Measurements from ENCODE around the gene RFC4. TPM values are rescaled to one million over a fixed set of nuclear protein-coding genes. Genes with fewer than 3 reads are reported as not detected.
"Not testable (repeated sequence)": the region's sequence is repeated elsewhere in the genome, so short reads cannot be mapped to it uniquely, and the experiment has no call there.

The RFC4 gene
- total and polyA plus RNA-seq, 2 of the 4 experiments (the other 2 are of a cell fraction) = 19.5 to 27.9 TPM

DNA sequence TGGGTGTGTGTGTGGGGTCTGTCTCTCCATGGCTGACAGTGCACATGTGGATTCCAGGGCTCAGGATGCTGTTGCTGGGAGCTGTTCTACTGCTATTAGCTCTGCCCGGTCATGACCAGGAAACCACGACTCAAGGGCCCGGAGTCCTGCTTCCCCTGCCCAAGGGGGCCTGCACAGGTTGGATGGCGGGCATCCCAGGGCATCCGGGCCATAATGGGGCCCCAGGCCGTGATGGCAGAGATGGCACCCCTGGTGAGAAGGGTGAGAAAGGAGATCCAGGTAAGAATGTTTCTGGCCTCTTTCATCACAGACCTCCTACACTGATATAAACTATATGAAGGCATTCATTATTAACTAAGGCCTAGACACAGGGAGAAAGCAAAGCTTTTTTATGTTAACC, 46.7 kb upstream of the RFC4 start:
- Histone ChIP-seq H3K9ac (ENCODE audit: low read depth, low read length) (no peak overlapping the region), H3K4me1 (ENCODE audit: control insufficient read depth, insufficient read depth, low read length) (no peaks in the 10 kb centered on the region), H3K56ac (ENCODE audit: extremely low read depth, insufficient read depth, low read length) (no peak overlapping the region), H3K79me1 (ENCODE audit: low read depth in 1 of 2, low read length in 2 of 2) (no peaks in the 10 kb centered on the region), H3K14ac (replicated peaks; ENCODE audit: low read depth, low read length) (no peak overlapping the region), H3K18ac (ENCODE audit: low read depth, low read length) (no peak overlapping the region), H2BK120ac (ENCODE audit: low read depth, low read length) (no peak overlapping the region), H3K27ac (ENCODE audit: insufficient read depth, low read length) (no peak overlapping the region), H3K9me3 (ENCODE audit: control insufficient read depth, insufficient read depth, low read length) (no peaks in the 10 kb centered on the region), H3K23ac (ENCODE audit: low read depth, low read length) (no peak overlapping the region), H2BK15ac (ENCODE audit: low read depth, low read length) (no peak overlapping the region), H2BK20ac (ENCODE audit: low read depth, low read length) (no peak overlapping the region), H3K36me3 (ENCODE audit: control insufficient read depth, insufficient read depth, low read length) (no peaks in the 10 kb centered on the region), H4K20me1 (ENCODE audit: insufficient read depth, low read length) (no peaks in the 10 kb centered on the region), H4K91ac (ENCODE audit: insufficient read depth, low read depth, low read length) (no peak overlapping the region), H2BK5ac (ENCODE audit: low read depth, low read length, poor library complexity, severe bottlenecking) (no peak overlapping the region), H3K9me1 (ENCODE audit: insufficient read depth, low read length) (no peaks in the 10 kb centered on the region), H3K4ac (ENCODE audit: low read depth, low read length) (no peak overlapping the region), H2AK9ac (replicated peaks; ENCODE audit: low read depth, low read length, poor library complexity) (no peak overlapping the region), H3K27me3 (ENCODE audit: control insufficient read depth, insufficient read depth, low read length) (peaks cover 15% of the 10 kb centered on the region), H3K4me2 (ENCODE audit: low read depth, low read length) (no peak overlapping the region), H2AK5ac (ENCODE audit: low read depth, low read length) (no peak overlapping the region), H4K5ac (ENCODE audit: low read depth, low read length) (no peak overlapping the region), H2AFZ (replicated peaks; ENCODE audit: low read length, poor library complexity) (no peak overlapping the region), H3K4me3 (ENCODE audit: insufficient read depth, low read depth, low read length) (no peak overlapping the region), H4K8ac (ENCODE audit: low read depth in 2 of 2, low read length in 2 of 2) (no peak overlapping the region)
- DNase-seq = no peak
- in situ Hi-C loops (cut with MboI; ENCODE audit: low sequenced_read_pairs) = no loop called here
- CTCF ChIA-PET = interaction anchor here (0.6 kb wide), 1 partner anchor 41 kb away, joined by 3 read pairs; no protein-coding TSS in a partner anchor
- POLR2A ChIA-PET (ENCODE audit: unreplicated experiment) = interaction anchor here (0.5 kb wide), 1 partner anchor 312 kb away, joined by 9 read pairs; no protein-coding TSS in a partner anchor
- ATAC-seq (ENCODE audit: low read depth) = no peak
- intact Hi-C loops (cut with micrococcal nuclease) = no loop called here
- no peak for TF ChIP-seq RCOR1 (IDR thresholded peaks at IDR 0.05; ENCODE audit: insufficient replicate concordance, low read length)
- TF ChIP-seq MXI1 (IDR thresholded peaks at IDR 0.05; ENCODE audit: borderline replicate concordance, low read depth, low read length) = no peak
- no peak for TF ChIP-seq CEBPB (IDR thresholded peaks at IDR 0.05; ENCODE audit: low read depth, low read length)
- BruUV-seq (replicated peaks) = no TSS peak
- WGBS, 2 experiments (ENCODE audit: extremely low coverage in 2 of 2, insufficient read length in 1 of 2) = no CpG with 5 or more reads among the region's 6 CpGs
- dilution Hi-C loops (cut with HindIII; ENCODE audit: low sequenced_read_pairs, unreplicated experiment) = no loop called here

DNA sequence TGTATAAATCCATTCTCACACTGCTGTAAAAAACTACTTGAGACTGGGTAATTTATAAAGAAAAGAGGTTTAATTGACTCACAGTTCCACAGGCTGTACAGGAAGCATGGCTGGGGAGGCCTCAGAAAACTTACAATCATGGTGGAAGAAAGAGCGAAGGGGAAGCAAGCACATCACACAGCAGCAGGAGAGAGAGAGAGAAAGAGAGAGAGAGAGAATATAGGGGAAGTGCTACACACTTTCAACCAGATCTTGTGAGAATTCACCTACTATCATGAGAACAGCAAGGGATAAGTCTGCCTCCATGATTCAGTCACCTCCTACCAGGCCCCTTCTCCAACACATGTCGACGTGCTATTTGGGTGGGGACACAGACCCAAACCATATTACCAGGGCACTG, 45.6 kb upstream of the RFC4 start:
- H2AK9ac ChIP-seq (replicated peaks; ENCODE audit: low read depth, low read length, poor library complexity); H3K4ac ChIP-seq (ENCODE audit: low read depth, low read length); ATAC-seq (ENCODE audit: low read depth); dilution Hi-C loops (cut with HindIII; ENCODE audit: low sequenced_read_pairs, unreplicated experiment); H3K4me1 ChIP-seq (ENCODE audit: control insufficient read depth, insufficient read depth, low read length); H4K8ac ChIP-seq (ENCODE audit: low read depth in 2 of 2, low read length in 2 of 2); H3K56ac ChIP-seq (ENCODE audit: extremely low read depth, insufficient read depth, low read length); H3K18ac ChIP-seq (ENCODE audit: low read depth, low read length); H4K91ac ChIP-seq (ENCODE audit: insufficient read depth, low read depth, low read length); H3K9ac ChIP-seq (ENCODE audit: low read depth, low read length); intact Hi-C loops (cut with micrococcal nuclease); H4K5ac ChIP-seq (ENCODE audit: low read depth, low read length); H4K20me1 ChIP-seq (ENCODE audit: insufficient read depth, low read length); DNase-seq; in situ Hi-C loops (cut with MboI; ENCODE audit: low sequenced_read_pairs); POLR2A ChIA-PET (ENCODE audit: unreplicated experiment); H2AFZ ChIP-seq (replicated peaks; ENCODE audit: low read length, poor library complexity); H3K4me2 ChIP-seq (ENCODE audit: low read depth, low read length); BruUV-seq (replicated peaks); H2AK5ac ChIP-seq (ENCODE audit: low read depth, low read length); H3K27ac ChIP-seq (ENCODE audit: insufficient read depth, low read length); CTCF ChIA-PET; H3K4me3 ChIP-seq (ENCODE audit: insufficient read depth, low read depth, low read length); H2BK20ac ChIP-seq (ENCODE audit: low read depth, low read length); H3K36me3 ChIP-seq (ENCODE audit: control insufficient read depth, insufficient read depth, low read length); H3K79me1 ChIP-seq (ENCODE audit: low read depth in 1 of 2, low read length in 2 of 2); H2BK120ac ChIP-seq (ENCODE audit: low read depth, low read length); H3K9me3 ChIP-seq (ENCODE audit: control insufficient read depth, insufficient read depth, low read length); H3K23ac ChIP-seq (ENCODE audit: low read depth, low read length); H2BK5ac ChIP-seq (ENCODE audit: low read depth, low read length, poor library complexity, severe bottlenecking); H3K14ac ChIP-seq (replicated peaks; ENCODE audit: low read depth, low read length); H2BK15ac ChIP-seq (ENCODE audit: low read depth, low read length); H3K9me1 ChIP-seq (ENCODE audit: insufficient read depth, low read length): not testable (repeated sequence)
- WGBS, 2 experiments (ENCODE audit: extremely low coverage in 2 of 2, insufficient read length in 1 of 2) = no CpG with 5 or more reads among the region's 3 CpGs
- peaks cover 18% of the 10 kb centered on the region for H3K27me3 ChIP-seq (ENCODE audit: control insufficient read depth, insufficient read depth, low read length)
